K562 (cell line): ENCODE measurements around the gene ANKS4B. TPM values are rescaled to one million over a fixed set of nuclear protein-coding genes. Genes with fewer than 3 reads are reported as not detected.

Experiments
- CEBPZ ChIP-seq: fragments of 150-350 bp; IDR thresholded peaks from 2 replicates; pipeline ENCODE4 v1.6.1; 2014; ENCODE audit warnings: low read depth, mild to moderate bottlenecking, low read length, borderline replicate concordance
- DDX20 ChIP-seq: fragments of 450-650 bp; IDR thresholded peaks from 2 replicates; pipeline ENCODE4 v1.6.1; 2016; ENCODE audit warnings: missing genetic modification characterization, low read depth, mild to moderate bottlenecking, missing compliant biosample characterization, moderate library complexity
- E2F3 ChIP-seq: fragments of 250-450 bp; sonication (Bioruptor Pico); IDR thresholded peaks from 2 replicates; pipeline ENCODE4 v1.4.0; 2020; ENCODE audit warnings: mild to moderate bottlenecking
- GABPB2 ChIP-seq: fragments of 250-450 bp; sonication (Bioruptor Pico); conservative IDR thresholded peaks from 2 replicates; pipeline ENCODE4 v1.5.1; 2021; ENCODE audit warnings: mild to moderate bottlenecking
- HDAC1 ChIP-seq, 2 experiments: fragments of 450-650 bp; IDR thresholded peaks; 2 replicates each; pipeline ENCODE4 v1.6.1; 2016 to 2017; ENCODE audit warnings: inconsistent platforms in 1 of 2, mild to moderate bottlenecking in 1 of 2, moderate library complexity in 1 of 2
- HOXB6 ChIP-seq: fragments of 250-450 bp; sonication (Bioruptor Pico); IDR thresholded peaks from 2 replicates; pipeline ENCODE4 v1.5.1; 2022; ENCODE audit warnings: mild to moderate bottlenecking, borderline replicate concordance
- IFI16 ChIP-seq: fragments of 250-450 bp; sonication (Bioruptor Pico); IDR thresholded peaks from 2 replicates; pipeline ENCODE4 v2.1.2; 2022; ENCODE audit warnings: mild to moderate bottlenecking, inconsistent platforms
- MIER1 ChIP-seq: fragments of 450-650 bp; IDR thresholded peaks from 2 replicates; pipeline ENCODE4 v1.6.1; 2016; ENCODE audit warnings: antibody characterized with exemption, mild to moderate bottlenecking, low read depth
- NEUROD1 ChIP-seq: fragments of 150-350 bp; IDR thresholded peaks from 2 replicates; pipeline ENCODE4 v1.6.1; 2014; ENCODE audit warnings: borderline replicate concordance, low read length, low read depth; ENCODE audit not compliant: partially characterized antibody
- PREB ChIP-seq: sonication (generic); formaldehyde crosslinking; IDR thresholded peaks from 2 replicates; pipeline ENCODE4 v1.8.1; 2023; ENCODE audit warnings: mild to moderate bottlenecking, missing genetic modification reagents
- SPI1 ChIP-seq: IDR thresholded peaks from 2 replicates; pipeline ENCODE4 v1.6.1; 2011; ENCODE audit warnings: low read depth, low read length, control low read depth, borderline replicate concordance
- SRSF7 ChIP-seq: fragments of 200-400 bp; formaldehyde crosslinking; optimal IDR thresholded peaks from 2 replicates; pipeline ENCODE3; 2017; ENCODE audit warnings: mild to moderate bottlenecking, low read depth, low read length
- TAF15 ChIP-seq: fragments of 200-400 bp; formaldehyde crosslinking; IDR thresholded peaks from 2 replicates; pipeline ENCODE4 v1.6.1; 2017; ENCODE audit warnings: mild to moderate bottlenecking, low read depth, low read length, moderate library complexity
- TOE1 ChIP-seq, 2 experiments: fragments of 450-650 bp in 1 of 2; sonication (generic) in 1 of 2; formaldehyde crosslinking in 1 of 2; IDR thresholded peaks; 2 replicates each; pipeline versions ENCODE4 v1.7.1 to v1.8.0; 2016 to 2022; ENCODE audit warnings: borderline replicate concordance in 2 of 2, mild to moderate bottlenecking in 2 of 2, antibody characterized with exemption in 1 of 2, inconsistent platforms in 1 of 2, low read depth in 1 of 2, missing genetic modification reagents in 1 of 2, moderate library complexity in 1 of 2
- XRCC4 ChIP-seq: IDR thresholded peaks from one replicate; pipeline ENCODE4 v1.6.1; 2011; ENCODE audit not compliant: insufficient read depth, insufficient read length; ENCODE audit errors: extremely low read depth
- ZKSCAN8 ChIP-seq: fragments of 200-800 bp; sonication (Bioruptor generic); IDR thresholded peaks from 2 replicates; pipeline ENCODE4 v1.6.1; 2016; ENCODE audit warnings: missing genetic modification characterization, missing compliant biosample characterization
- ZNF124 ChIP-seq: sonication (generic); formaldehyde crosslinking; IDR thresholded peaks from 2 replicates; pipeline ENCODE4 v1.8.1; 2022; ENCODE audit warnings: missing genetic modification reagents
- ZNF165 ChIP-seq: fragments of 250-450 bp; sonication (Bioruptor Pico); IDR thresholded peaks from 2 replicates; pipeline ENCODE4 v1.4.0; 2020; ENCODE audit warnings: borderline replicate concordance
- ZNF41 ChIP-seq: fragments of 250-450 bp; sonication (Bioruptor Pico); conservative IDR thresholded peaks from 2 replicates; pipeline ENCODE4 v1.4.0; 2020; ENCODE audit warnings: mild to moderate bottlenecking
- ZNF766 ChIP-seq: fragments of 200-800 bp; sonication (Bioruptor generic); conservative IDR thresholded peaks from 2 replicates; pipeline ENCODE4 v1.6.1; 2016; ENCODE audit warnings: missing genetic modification characterization, missing compliant biosample characterization
- ZNF77 ChIP-seq: fragments of 250-450 bp; sonication (Bioruptor Pico); IDR thresholded peaks from 2 replicates; pipeline ENCODE4 v1.5.0; 2020
- polyA plus RNA-seq, 8 experiments: library from polyadenylated mRNA; depleted of rRNA in 4 of 8; stranded (reverse) in 5 of 8; unstranded in 3 of 8; fragments of >200 nt; fragmentation: Nextera tagmentation in 2 of 8; fragmentation: Illumina TruSeq in 1 of 8; extraction: Ambion mirVana in 2 of 8; extraction: Trizol in 1 of 8; gene quantifications; 2 replicates each; pipeline versions ENCODE4 v1.2.1 to v1.2.3, GENCODE V29; 2011 to 2014; ENCODE audit warnings: inconsistent platforms in 1 of 8, missing spikeins in 1 of 8
- total RNA-seq, 7 experiments: library from RNA; depleted of rRNA in 6 of 7; stranded (reverse); fragments of >200 nt in 6 of 7; fragmentation: Illumina TruSeq in 2 of 7; extraction: Trizol in 2 of 7; gene quantifications; 2 replicates each; pipeline versions ENCODE4 v1.2.1 to v1.2.3, GENCODE V29; 2011 to 2021; ENCODE audit warnings: low replicate concordance in 1 of 7
- TF ChIP-seq, protein P1 (sequence below): fragments of 250-450 bp; sonication (Bioruptor Pico); IDR thresholded peaks from 2 replicates; pipeline ENCODE4 v1.8.0; 2021; ENCODE audit warnings: moderate library complexity, mild to moderate bottlenecking, inconsistent platforms
- TF ChIP-seq, protein P2 (sequence below): fragments of 450-650 bp; IDR thresholded peaks from 2 replicates; pipeline ENCODE4 v1.6.1; 2016

ANKS4B gene
- total and polyA plus RNA-seq, 9 of the 15 experiments (the other 6 are each of a cell fraction or from before 2014, with no cell fraction given), result not detected

GRCh38 chr16:21300309-21301167 is 67.0 kb downstream of the ANKS4B start (continued):
- no peak for TF ChIP-seq ZKSCAN8 (CRISPR knock-in tag)
- TF ChIP-seq ZNF41 (CRISPR knock-in tag), result no peak
- TF ChIP-seq XRCC4, result no peak
- peak; percentile 39; the same call in 1 of the 2 replicates for TF ChIP-seq TOE1 (IDR thresholded peaks at IDR 0.05; ENCODE audit: borderline replicate concordance)
- TF ChIP-seq TOE1 (CRISPR knock-in tag; IDR thresholded peaks at IDR 0.05; ENCODE audit: borderline replicate concordance, low read depth), result no peak
- no peak for TF ChIP-seq E2F3 (CRISPR knock-in tag)
- no peak for TF ChIP-seq HOXB6 (CRISPR knock-in tag)
- TF ChIP-seq ZNF766 (CRISPR knock-in tag), result peak; percentile 95
- no peak for TF ChIP-seq GABPB2 (CRISPR knock-in tag)
- TF ChIP-seq TAF15, result no peak
- TF ChIP-seq NEUROD1, result peak; percentile 25
- TF ChIP-seq, protein P1, sequence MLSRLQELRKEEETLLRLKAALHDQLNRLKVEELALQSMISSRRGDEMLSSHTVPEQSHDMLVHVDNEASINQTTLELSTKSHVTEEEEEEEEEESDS, result no peak
- TF ChIP-seq HDAC1 (IDR thresholded peaks at IDR 0.05), result no peak; a peak in 1 of 4 replicates
- no peak for TF ChIP-seq MIER1
- no peak for TF ChIP-seq PREB (CRISPR knock-in tag)
- TF ChIP-seq IFI16 (CRISPR knock-in tag), result no peak
- TF ChIP-seq SRSF7, result no peak
- no peak for TF ChIP-seq ZNF77
- TF ChIP-seq ZNF124 (CRISPR knock-in tag), result no peak
- TF ChIP-seq, protein P2, sequence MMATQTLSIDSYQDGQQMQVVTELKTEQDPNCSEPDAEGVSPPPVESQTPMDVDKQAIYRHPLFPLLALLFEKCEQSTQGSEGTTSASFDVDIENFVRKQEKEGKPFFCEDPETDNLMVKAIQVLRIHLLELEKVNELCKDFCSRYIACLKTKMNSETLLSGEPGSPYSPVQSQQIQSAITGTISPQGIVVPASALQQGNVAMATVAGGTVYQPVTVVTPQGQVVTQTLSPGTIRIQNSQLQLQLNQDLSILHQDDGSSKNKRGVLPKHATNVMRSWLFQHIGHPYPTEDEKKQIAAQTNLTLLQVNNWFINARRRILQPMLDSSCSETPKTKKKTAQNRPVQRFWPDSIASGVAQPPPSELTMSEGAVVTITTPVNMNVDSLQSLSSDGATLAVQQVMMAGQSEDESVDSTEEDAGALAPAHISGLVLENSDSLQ, result no peak
- no peak for TF ChIP-seq CEBPZ
- TF ChIP-seq ZNF165, result no peak
- TF ChIP-seq DDX20 (tag), result no peak
- TF ChIP-seq SPI1, result peak; percentile 59; the same call in 1 of the 2 replicates
